SU-DHL-6 (cell line): Measurements from ENCODE around the gene UHRF1.

Experiments
- EZH2phosphoT487 ChIP-seq: fragments of 200-600 bp; sonication (generic), shearing (Covaris generic); conservative IDR thresholded peaks from 2 replicates; pipeline ENCODE4 v1.6.1; 2018; ENCODE audit warnings: mild to moderate bottlenecking, antibody characterized with exemption, low read length, moderate library complexity, mixed read lengths
- TF ChIP-seq, protein P1 (sequence below): fragments of 200-600 bp; sonication (generic); IDR thresholded peaks from one replicate; pipeline ENCODE4 v1.5.1; 2017; ENCODE audit warnings: antibody characterized with exemption, mild to moderate bottlenecking, low read length, moderate library complexity; ENCODE audit not compliant: insufficient read depth, poor library complexity, severe bottlenecking

DNA sequence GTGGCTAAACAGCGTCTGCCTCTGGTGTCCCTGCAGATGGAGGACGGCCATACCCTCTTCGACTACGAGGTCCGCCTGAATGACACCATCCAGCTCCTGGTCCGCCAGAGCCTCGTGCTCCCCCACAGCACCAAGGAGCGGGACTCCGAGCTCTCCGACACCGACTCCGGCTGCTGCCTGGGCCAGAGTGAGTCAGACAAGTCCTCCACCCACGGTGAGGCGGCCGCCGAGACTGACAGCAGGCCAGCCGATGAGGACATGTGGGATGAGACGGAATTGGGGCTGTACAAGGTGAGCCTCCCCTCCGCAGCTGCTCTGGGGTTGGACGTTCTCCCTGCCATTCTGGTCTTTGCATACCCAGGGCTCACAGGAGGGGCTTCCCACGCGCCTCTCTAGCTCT lies 19.9 kb downstream of the UHRF1 start:
- TF ChIP-seq, protein P1, sequence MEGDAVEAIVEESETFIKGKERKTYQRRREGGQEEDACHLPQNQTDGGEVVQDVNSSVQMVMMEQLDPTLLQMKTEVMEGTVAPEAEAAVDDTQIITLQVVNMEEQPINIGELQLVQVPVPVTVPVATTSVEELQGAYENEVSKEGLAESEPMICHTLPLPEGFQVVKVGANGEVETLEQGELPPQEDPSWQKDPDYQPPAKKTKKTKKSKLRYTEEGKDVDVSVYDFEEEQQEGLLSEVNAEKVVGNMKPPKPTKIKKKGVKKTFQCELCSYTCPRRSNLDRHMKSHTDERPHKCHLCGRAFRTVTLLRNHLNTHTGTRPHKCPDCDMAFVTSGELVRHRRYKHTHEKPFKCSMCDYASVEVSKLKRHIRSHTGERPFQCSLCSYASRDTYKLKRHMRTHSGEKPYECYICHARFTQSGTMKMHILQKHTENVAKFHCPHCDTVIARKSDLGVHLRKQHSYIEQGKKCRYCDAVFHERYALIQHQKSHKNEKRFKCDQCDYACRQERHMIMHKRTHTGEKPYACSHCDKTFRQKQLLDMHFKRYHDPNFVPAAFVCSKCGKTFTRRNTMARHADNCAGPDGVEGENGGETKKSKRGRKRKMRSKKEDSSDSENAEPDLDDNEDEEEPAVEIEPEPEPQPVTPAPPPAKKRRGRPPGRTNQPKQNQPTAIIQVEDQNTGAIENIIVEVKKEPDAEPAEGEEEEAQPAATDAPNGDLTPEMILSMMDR, result no peak
- no peak for TF ChIP-seq EZH2phosphoT487
